GM18520 (cell line): ENCODE data around the gene POLR2C.

Experiments
- ATAC-seq: cut with Tn5 transposase; IDR thresholded peaks from one replicate; pipeline ENCODE4 v1.9.1; 2021; ENCODE audit not compliant: unreplicated experiment

Gene POLR2C

GRCh38 chr16:57447186-57447962 is 15.1 kb upstream of the POLR2C start, which contains the start of the genes CIAPIN1 and COQ9:
Gene CIAPIN1 (minus strand): TSS chr16:57447385. CDS start chr16:57440928, 6,457 bp downstream.
Gene COQ9 (plus strand): TSS chr16:57447479. CDS start chr16:57447506, 27 bp downstream.
- ATAC-seq, result peak; percentile 97

GRCh38 chr16:57452021-57452420 is 10.5 kb upstream of the POLR2C start:
- no peak for ATAC-seq

- ATAC-seq, result no peak
Observed at GRCh38 chr16:57462978-57463362, 491 bp downstream of the POLR2C start.

- no peak for ATAC-seq
Observed at GRCh38 chr16:57464523-57464922, 2.0 kb downstream of the POLR2C start.

GRCh38 chr16:57468346-57468745 is 5.9 kb downstream of the POLR2C start:
- ATAC-seq, result no peak

GRCh38 chr16:57469046-57469445 is 6.6 kb downstream of the POLR2C start:
- no peak for ATAC-seq

GRCh38 chr16:57469917-57470470 is 7.5 kb downstream of the POLR2C start:
- ATAC-seq, result no peak

GRCh38 chr16:57470711-57471110 is 8.2 kb downstream of the POLR2C start:
- ATAC-seq, result no peak

- ATAC-seq, result no peak
Observed at GRCh38 chr16:57471209-57471608, 8.7 kb downstream of the POLR2C start.

- ATAC-seq, result no peak
Observed at GRCh38 chr16:57471852-57472664, 9.6 kb downstream of the POLR2C start.

- no peak for ATAC-seq
Observed at GRCh38 chr16:57472665-57473060, 10.2 kb downstream of the POLR2C start.

GRCh38 chr16:57473176-57473840 is 10.8 kb downstream of the POLR2C start:
- ATAC-seq, result no peak

- ATAC-seq, result no peak
Observed at GRCh38 chr16:57473906-57474305, 11.4 kb downstream of the POLR2C start.

GRCh38 chr16:57474671-57475661 is 12.5 kb downstream of the POLR2C start:
- no peak for ATAC-seq

GRCh38 chr16:57475711-57476339 is 13.3 kb downstream of the POLR2C start:
- ATAC-seq, result peak; percentile 69

- ATAC-seq, result no peak
Observed at GRCh38 chr16:57476546-57477410, 14.3 kb downstream of the POLR2C start.

- ATAC-seq, result no peak
Observed at GRCh38 chr16:57477531-57478202, 15.2 kb downstream of the POLR2C start.
